GM12873 (cell line): ENCODE data around the gene SORCS3.

Source experiments
- TF ChIP-seq, protein P1 (sequence below): IDR thresholded peaks from 2 replicates; pipeline ENCODE4 v1.5.1; 2012; ENCODE audit warnings: low read depth, mild to moderate bottlenecking, moderate library complexity, low read length, control low read depth; ENCODE audit not compliant: insufficient read depth; ENCODE audit errors: missing control alignments

The SORCS3 gene

GRCh38 chr10:104639590-104640338, 1.3 kb upstream of the SORCS3 start:
- TF ChIP-seq, protein P1, sequence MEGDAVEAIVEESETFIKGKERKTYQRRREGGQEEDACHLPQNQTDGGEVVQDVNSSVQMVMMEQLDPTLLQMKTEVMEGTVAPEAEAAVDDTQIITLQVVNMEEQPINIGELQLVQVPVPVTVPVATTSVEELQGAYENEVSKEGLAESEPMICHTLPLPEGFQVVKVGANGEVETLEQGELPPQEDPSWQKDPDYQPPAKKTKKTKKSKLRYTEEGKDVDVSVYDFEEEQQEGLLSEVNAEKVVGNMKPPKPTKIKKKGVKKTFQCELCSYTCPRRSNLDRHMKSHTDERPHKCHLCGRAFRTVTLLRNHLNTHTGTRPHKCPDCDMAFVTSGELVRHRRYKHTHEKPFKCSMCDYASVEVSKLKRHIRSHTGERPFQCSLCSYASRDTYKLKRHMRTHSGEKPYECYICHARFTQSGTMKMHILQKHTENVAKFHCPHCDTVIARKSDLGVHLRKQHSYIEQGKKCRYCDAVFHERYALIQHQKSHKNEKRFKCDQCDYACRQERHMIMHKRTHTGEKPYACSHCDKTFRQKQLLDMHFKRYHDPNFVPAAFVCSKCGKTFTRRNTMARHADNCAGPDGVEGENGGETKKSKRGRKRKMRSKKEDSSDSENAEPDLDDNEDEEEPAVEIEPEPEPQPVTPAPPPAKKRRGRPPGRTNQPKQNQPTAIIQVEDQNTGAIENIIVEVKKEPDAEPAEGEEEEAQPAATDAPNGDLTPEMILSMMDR: no peak

DNA sequence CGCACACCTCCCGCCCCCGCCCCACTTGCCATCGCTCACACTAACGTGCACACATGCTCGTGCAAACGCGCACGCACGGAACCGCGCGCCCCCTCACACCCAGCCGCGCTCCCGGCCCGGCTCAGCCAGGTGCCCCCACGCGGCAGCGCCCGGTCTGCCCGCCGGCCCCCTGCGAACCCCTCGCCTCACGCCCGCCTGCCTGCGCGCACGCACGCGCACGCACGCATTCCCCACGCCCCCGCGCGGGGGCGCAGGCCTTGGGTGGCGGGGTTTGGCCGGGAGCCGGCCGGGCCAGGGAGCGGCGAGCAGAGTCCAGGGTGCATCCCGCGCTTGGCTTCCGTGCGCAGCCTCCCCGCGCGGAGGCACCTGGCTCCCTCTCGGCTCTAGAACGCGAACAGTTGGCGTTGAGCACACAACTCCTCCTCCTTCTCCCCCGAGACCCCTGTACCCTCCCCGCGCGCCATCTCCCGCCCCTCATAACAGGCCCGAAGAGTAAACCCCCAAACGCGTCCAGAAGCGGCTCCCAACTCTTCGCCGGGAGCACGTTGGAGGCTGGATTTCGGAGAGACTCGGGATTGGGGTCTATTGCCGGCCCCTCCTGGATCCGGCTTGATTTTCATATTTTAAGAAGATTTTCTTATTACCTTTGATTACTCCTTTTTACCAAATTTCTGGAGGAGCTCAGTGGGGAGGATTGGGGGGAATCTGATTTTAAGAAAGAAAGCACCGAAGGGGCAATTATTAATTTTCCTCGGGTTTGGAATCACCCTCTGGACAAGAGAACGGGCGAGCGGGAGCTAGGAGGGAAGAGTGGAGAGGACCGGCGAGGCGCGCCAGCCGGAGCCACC, 527 bp upstream of the SORCS3 start:
- TF ChIP-seq, protein P1: no peak

GRCh38 chr10:104641937-104642657, 1.0 kb downstream of the SORCS3 start:
- TF ChIP-seq, protein P1: no peak

DNA sequence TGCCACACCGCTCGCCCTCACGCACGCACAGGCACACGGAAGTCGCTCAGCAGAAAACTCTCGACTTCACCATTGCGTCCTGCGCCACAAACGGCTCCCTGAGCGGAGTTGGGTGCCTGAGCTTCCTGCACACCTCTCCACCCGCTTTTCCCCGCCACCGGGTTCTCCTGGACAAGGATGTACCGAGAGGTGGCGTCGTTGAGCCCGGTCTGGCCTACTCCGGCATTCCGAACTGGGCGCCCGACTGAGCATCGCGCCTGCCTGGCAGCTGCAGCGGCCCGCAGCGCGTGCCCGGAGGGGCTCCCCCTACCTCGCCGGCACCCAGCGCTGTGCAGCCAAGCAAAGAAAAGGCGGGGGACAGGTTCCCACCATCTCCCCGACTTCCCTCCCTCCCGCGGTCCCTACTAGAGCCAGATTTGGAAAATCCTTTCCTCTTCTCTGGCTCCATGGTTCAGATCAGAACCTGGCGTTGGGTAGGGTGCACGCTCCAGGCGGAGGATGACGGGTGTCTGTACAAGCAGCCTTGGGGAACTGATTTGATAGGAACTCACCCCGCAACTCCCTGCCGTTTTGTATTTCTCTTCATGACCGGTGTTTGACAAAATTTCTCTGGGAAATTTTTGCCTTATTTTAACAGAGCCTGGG, 1.7 kb downstream of the SORCS3 start:
- TF ChIP-seq, protein P1: peak; percentile 45

DNA sequence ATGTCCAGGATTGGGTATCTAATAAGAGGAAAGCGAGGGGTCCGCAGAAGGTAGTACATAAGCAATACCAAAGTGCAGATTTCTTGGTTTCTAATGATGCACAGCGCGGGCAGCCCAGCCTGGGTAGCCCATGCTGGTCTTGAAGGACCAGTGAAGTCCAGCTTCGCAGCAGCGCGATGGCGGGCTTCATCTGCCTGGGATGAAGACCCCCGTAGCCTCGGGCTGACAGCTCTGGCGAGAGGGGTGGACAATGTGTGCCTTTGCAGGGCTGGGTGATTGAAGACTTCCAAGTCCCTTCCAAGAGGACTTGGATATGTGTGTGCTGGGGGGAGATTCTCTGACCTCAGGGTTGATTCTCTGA, 2.2 kb downstream of the SORCS3 start:
- TF ChIP-seq, protein P1: no peak

DNA sequence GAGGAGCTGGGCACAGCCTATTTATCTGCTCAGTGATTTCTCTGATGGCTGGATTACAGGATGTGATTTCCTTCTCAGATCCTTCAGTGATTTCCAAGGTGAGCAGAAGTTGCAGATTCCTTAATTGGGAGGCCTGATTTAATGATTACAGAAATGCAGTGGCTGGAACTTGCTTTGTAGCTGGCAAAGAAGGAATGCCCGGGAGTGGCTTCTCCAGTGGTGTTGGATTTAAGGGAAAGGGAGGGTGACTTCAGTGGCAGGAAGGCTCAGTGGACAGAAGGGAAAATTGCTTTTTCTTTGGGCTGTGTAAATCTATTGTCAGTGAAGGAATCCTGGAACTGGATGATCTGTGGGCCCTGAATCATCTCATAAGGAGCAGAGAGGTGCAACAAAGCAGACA, 5.1 kb downstream of the SORCS3 start:
- TF ChIP-seq, protein P1: no peak
